HG02678 (cell line): ENCODE data around the gene IER3.

Experiments used
- ATAC-seq: cut with Tn5 transposase; IDR thresholded peaks from one replicate; pipeline ENCODE4 v1.9.1; 2021; ENCODE audit warnings: mild to moderate bottlenecking, moderate library complexity; ENCODE audit not compliant: unreplicated experiment

The IER3 gene, protein sequence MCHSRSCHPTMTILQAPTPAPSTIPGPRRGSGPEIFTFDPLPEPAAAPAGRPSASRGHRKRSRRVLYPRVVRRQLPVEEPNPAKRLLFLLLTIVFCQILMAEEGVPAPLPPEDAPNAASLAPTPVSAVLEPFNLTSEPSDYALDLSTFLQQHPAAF

GRCh38 chr6:30744054-30744805 is at the start of gene IER3:
IER3 (minus strand) TSS chr6:30744547; CDS start chr6:30744518, 29 bp downstream.
- peak; percentile 32 for ATAC-seq

DNA sequence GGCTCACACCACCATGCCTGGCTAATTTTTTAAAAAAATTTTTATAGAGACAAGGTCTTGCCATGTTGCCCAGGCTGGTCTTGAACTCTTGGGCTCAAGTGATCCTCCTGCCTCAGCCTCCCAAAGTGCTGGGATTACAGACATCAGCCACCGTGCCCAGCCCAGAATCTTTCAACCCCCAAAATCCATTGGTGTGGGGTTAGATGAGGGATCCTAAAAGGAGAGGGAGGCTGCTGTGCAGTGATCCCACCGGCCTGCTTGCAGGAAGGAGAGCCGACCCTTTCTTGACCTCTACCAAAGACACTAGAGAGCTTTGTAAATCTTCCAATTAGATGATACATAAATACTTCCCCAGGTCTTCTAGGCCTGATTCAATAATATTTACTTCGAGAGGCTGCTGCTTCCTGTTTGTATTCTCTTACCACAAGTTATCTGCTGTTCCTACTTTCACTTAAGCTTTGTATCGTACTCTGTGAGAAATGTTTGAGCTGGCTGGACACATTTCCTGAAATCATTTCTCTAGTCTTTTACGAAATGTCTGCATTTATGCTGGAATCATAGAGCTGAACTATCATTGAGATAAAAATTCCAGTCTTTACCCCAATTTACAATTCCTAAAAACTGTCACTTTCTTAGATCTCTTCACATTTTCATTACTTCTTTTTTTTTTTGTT is 49.3 kb upstream of the IER3 start:
- no peak for ATAC-seq

DNA sequence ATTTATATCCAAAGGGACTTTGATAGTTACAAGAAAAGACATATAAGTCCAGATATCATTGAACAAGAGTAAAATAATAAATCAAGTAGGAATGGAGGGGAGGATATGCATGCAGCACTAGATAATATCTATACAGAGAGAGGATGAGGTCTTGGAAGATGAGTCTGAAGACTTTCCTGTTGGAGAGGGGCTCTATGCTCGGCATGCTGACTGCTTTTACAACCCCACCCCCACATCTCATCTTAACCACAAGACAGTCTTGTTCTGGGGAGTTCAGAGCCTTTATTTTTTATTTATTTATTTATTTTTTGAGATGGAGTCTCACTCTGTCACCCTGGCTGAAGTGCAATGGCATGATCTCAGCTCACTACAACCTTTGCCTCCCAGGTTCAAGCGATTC is 48.4 kb upstream of the IER3 start:
- no peak for ATAC-seq

GRCh38 chr6:30790724-30791383 is 46.5 kb upstream of the IER3 start:
- no peak for ATAC-seq

GRCh38 chr6:30789606-30790005 is 45.3 kb upstream of the IER3 start:
- no peak for ATAC-seq

GRCh38 chr6:30787954-30788353 is 43.6 kb upstream of the IER3 start:
- no peak for ATAC-seq

DNA sequence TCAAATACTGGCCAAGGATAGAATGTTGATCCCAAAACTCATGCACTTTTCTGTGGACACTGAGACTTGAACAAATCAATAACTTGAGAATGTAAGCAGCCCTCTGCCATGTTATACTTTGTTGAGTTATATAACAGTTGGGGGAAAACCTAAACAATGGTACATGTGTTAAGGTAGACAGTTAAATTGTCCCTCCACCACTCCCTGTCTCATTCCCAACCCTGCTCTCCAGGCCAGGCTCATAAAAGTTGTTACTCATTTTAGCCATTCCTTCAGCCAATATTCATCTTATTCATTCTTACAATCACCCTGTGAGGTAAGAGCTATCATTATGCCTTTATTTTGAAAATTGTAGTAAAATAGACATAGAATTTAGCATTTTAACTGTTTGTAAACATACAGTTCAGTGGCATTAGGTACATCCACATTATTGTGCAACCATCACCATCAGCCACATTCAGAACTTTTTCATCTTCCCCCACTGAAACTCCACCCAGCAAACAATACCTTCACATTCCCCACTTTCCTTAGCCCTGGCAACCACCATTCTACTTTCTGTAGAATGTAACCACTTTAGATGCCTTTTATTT is 38.2 kb upstream of the IER3 start:
- no peak for ATAC-seq

DNA sequence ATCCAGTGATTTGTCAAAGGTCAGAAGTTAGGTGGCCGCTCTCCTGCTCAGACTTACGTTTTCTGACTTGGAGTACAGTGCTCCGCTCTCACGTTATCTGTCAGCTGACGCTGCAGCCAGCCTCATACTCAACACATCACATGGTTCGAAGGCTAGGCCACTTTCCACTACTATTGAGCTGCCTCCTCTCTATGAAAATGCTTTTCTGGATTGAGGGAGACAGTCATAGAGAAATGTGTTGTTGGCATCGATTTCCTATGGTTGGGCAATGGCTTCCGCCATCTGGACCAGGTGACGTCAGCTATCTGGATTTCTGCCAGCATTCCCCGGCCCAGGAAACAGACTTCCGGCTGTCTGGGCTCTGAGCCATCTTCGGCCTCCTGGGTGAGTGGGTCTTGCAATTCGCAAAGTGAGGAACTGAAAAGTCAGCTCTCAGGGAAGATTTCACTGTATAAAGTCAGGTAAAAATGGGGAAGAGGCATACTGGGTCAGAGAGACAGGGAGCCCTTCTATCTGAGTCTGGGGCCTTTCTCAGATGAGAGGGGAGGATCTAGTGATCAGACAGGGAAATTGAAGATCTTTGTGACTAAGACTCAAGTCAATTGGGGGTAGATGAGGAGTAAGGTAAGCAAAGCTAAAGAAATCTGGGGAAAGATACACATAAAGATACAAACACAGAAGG is 37.5 kb upstream of the IER3 start:
- ATAC-seq = no peak

GRCh38 chr6:30781395-30781742 is 37.0 kb upstream of the IER3 start:
- no peak for ATAC-seq

- ATAC-seq = no peak
These were observed 36.2 kb upstream of the IER3 start for GRCh38 chr6:30780642-30780920.

GRCh38 chr6:30779850-30780641 is 35.7 kb upstream of the IER3 start:
- ATAC-seq = no peak

DNA sequence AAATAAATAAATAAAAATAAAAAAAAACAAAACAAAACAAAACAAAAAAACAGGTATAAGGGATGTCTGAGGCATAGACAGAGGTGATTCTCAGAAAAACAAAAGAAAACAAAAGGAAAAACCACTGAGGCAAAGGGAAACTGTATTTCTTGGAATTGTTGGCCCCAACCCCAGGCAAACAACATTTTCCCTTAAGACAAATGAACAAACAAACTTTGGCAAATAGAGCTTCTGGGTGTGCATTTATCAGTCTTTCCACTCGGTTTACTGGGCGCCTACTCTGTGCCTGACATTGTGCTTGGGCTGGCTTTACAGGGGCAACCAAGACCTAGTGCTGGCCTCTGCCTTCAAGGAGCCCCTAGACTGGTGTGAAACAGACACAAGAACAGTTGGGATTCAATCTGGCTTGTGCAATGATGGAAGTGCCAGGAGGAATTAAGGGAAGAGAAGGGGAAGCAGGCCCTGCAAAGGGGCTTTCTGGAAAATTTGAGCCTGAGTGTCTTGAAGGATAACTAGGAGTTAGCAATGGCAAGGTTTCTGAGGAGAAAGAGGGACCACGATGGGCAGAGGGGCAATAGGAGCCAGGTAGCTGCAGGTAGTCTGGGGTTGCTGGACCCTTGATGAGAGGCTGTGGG is 33.8 kb upstream of the IER3 start:
- ATAC-seq = no peak

DNA sequence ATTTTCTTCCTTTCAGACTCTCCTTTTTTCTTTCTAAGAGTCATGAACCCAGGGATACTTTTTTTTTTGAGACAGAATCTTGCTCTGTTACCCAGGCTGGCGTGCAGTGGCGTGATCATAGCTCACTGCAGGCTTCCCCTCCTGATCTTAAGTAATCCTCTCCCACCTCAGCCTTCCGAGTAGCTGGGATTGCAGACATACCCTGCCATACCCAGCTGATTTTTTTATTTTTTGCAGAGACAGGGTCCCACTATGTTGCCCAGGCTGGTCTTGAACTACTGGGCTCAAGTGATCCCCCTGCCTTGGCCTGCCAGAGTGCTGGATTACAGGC is 32.8 kb upstream of the IER3 start:
- ATAC-seq = no peak

GRCh38 chr6:30776390-30777154 is 32.2 kb upstream of the IER3 start:
- ATAC-seq = no peak

GRCh38 chr6:30775104-30775503 is 30.8 kb upstream of the IER3 start:
- ATAC-seq = no peak

DNA sequence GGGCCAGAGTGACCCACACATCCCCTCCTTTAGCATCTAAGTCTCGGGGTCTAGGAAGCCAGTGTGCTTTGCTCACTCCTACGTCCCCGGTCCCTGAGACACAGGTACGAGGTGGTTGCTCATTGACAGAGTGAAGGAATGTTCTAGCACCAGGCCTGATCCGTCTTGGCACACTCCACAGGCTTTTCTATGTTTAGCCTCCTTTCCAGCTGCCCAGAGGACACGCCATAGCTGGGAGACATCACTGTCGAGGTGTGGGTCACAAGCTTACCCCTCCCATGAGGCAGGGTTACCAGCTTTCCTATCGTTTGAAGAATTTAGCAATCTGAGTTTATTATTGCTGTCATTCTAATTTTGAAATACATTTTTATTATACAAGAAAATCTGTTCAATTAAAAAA is 30.4 kb upstream of the IER3 start:
- ATAC-seq = no peak

- ATAC-seq = no peak
These were observed 26.2 kb upstream of the IER3 start for GRCh38 chr6:30770592-30770991.

GRCh38 chr6:30769853-30770524 is 25.6 kb upstream of the IER3 start:
- ATAC-seq = no peak
